GM12878 (cell line): ENCODE results near the gene MITF. TPM values are rescaled to one million over a fixed set of nuclear protein-coding genes. Genes with fewer than 3 reads are reported as not detected.

Source experiments
- ATAC-seq: fragments of 200-7000 bp; cut with Tn5 transposase; 3 replicates; pipeline ENCODE4 v1.9.1; 2020; ENCODE audit warnings: mild to moderate bottlenecking, moderate library complexity
- BruUV-seq: library from RNA; stranded (reverse); fragments of 400-500 nt; replicated peaks from 2 replicates; lab custom pipeline; 2021; lab: Mats Ljungman, UMichigan
- CTCF ChIA-PET: fragments of 300-600 bp; sonication (Branson Sonifier 250); formaldehyde crosslinking; extraction: SDS; loops from one replicate; lab custom pipeline; 2021; ENCODE audit warnings: inconsistent platforms; lab: Yijun Ruan, JAX
- POLR2A ChIA-PET: fragments of 350-600 bp; formaldehyde crosslinking; extraction: SDS; loops from one replicate; lab custom pipeline; 2021; ENCODE audit warnings: inconsistent platforms; lab: Charles Lee
- RAD21 ChIA-PET: fragments of 300-600 bp; sonication (Branson Sonifier 250); formaldehyde crosslinking; loops from one replicate; lab custom pipeline; 2023; ENCODE audit warnings: antibody characterized with exemption; ENCODE audit not compliant: unreplicated experiment; lab: Charles Lee
- SMC1A ChIA-PET: fragments of 300-600 bp; sonication (Branson Sonifier 250); formaldehyde crosslinking; loops from one replicate; lab custom pipeline; 2023; ENCODE audit not compliant: unreplicated experiment, uncharacterized antibody; lab: Charles Lee
- DNase-seq: peaks from one replicate; pipeline ENCODE4 v3.0.0-alpha.2; 2011; ENCODE audit warnings: low read depth, low spot score
- FAIRE-seq: peaks from 3 replicates; lab custom pipeline; 2011; peaks lifted over from hg19 to GRCh38; lab: Jason Lieb, UNC
- H2AFZ ChIP-seq: 2 replicates; pipeline ENCODE4 v1.6.0; 2011; ENCODE audit warnings: low read depth, low read length, control low read depth; ENCODE audit not compliant: control insufficient read depth
- H3K27ac ChIP-seq: 2 replicates; pipeline ENCODE4 v1.5.1; 2011; ENCODE audit warnings: control low read depth; ENCODE audit not compliant: control insufficient read depth, insufficient read depth
- H3K27me3 ChIP-seq, 2 experiments: replicated peaks in 1 of 2; 2 replicates each; pipeline versions ENCODE4 v1.6.0 to v1.6.1; 2011; ENCODE audit warnings: low read length in 1 of 2; ENCODE audit not compliant: control insufficient read depth in 2 of 2, insufficient read depth in 2 of 2
- H3K36me3 ChIP-seq, 2 experiments: 2 replicates each; pipeline ENCODE4 v1.5.1; 2011; ENCODE audit warnings: low read length in 1 of 2; ENCODE audit not compliant: control insufficient read depth in 2 of 2, insufficient read depth in 2 of 2
- H3K4me1 ChIP-seq: 2 replicates; pipeline ENCODE4 v1.6.1; 2011; ENCODE audit warnings: mild to moderate bottlenecking, low read length, moderate library complexity, mixed read lengths; ENCODE audit not compliant: control insufficient read depth, insufficient read depth
- H3K4me2 ChIP-seq: 2 replicates; pipeline ENCODE4 v1.6.0; 2011; ENCODE audit warnings: control low read depth; ENCODE audit not compliant: control insufficient read depth, insufficient read depth
- H3K4me3 ChIP-seq: fragments of 200-600 bp; sonication (generic); 2 replicates; pipeline ENCODE4 v1.5.1; 2016
- H3K79me2 ChIP-seq: 2 replicates; pipeline ENCODE4 v1.6.0; 2011; ENCODE audit warnings: low read length; ENCODE audit not compliant: control insufficient read depth, insufficient read depth
- H3K9ac ChIP-seq: 2 replicates; pipeline ENCODE4 v1.8.0; 2011; ENCODE audit warnings: low read length, control low read depth, mixed read lengths; ENCODE audit not compliant: control insufficient read depth, insufficient read depth
- H3K9me3 ChIP-seq: replicated peaks from 3 replicates; pipeline ENCODE4 v1.5.1; 2011; ENCODE audit warnings: mild to moderate bottlenecking, low read length; ENCODE audit not compliant: control insufficient read depth, insufficient read depth
- H4K20me1 ChIP-seq: 2 replicates; pipeline ENCODE4 v1.6.0; 2011; ENCODE audit not compliant: control insufficient read depth, insufficient read depth
- CEBPB ChIP-seq, 2 experiments: fragments of 150-350 bp in 1 of 2; IDR thresholded peaks; 2 replicates each; pipeline ENCODE4 v1.6.1; 2012 to 2014; ENCODE audit warnings: low read depth in 2 of 2, low read length in 2 of 2, borderline replicate concordance in 1 of 2, inconsistent platforms in 1 of 2
- DPF2 ChIP-seq: fragments of 450-650 bp; IDR thresholded peaks from 2 replicates; pipeline ENCODE4 v1.6.1; 2017; ENCODE audit warnings: mild to moderate bottlenecking
- FOXK2 ChIP-seq: fragments of 450-650 bp; IDR thresholded peaks from 2 replicates; pipeline ENCODE4 v1.6.1; 2017; ENCODE audit warnings: mild to moderate bottlenecking, moderate library complexity
- RBBP5 ChIP-seq: fragments of 200-600 bp; sonication (generic); conservative IDR thresholded peaks from 2 replicates; pipeline ENCODE4 v1.6.1; 2016
- SUPT20H ChIP-seq: IDR thresholded peaks from 2 replicates; pipeline ENCODE4 v1.6.1; 2011; ENCODE audit warnings: low read depth, mild to moderate bottlenecking, low read length, moderate library complexity, borderline replicate concordance; ENCODE audit not compliant: control insufficient read depth
- WGBS: methylation state at CpG from one replicate; pipeline ENCODE4 v1.1.6; 2016; ENCODE audit warnings: low lambda C conversion rate; ENCODE audit not compliant: insufficient replicate concordance, insufficient coverage; ENCODE audit errors: missing lambda C conversion rate; 5-methylcytosine and 5-hydroxymethylcytosine counted together
- in situ Hi-C: fragments of 300-500 bp; cut with MboI; formaldehyde crosslinking; loops from 9 replicates; pipeline ENCODE4 v1.14.3; 2018; ENCODE audit warnings: mixed read lengths
- intact Hi-C: fragments of 100-400 bp; cut with micrococcal nuclease; formaldehyde crosslinking; loops from one replicate; pipeline ENCODE4 v1.14.2; 2022; ENCODE audit not compliant: unreplicated experiment
- polyA plus RNA-seq, 11 experiments: library from polyadenylated mRNA; depleted of rRNA in 4 of 11; unstranded in 6 of 11; stranded (reverse) in 5 of 11; fragments of >200 nt; fragmentation: Nextera tagmentation in 4 of 11; fragmentation: Illumina TruSeq in 1 of 11; extraction: Ambion mirVana in 4 of 11; extraction: Trizol in 1 of 11; gene quantifications; 1 replicate in 1 of 11; 2 replicates in 10 of 11; pipeline versions ENCODE4 v1.2.1 to v1.2.3, GENCODE V29; 2011 to 2016; ENCODE audit warnings: inconsistent platforms in 2 of 11, missing spikeins in 2 of 11, low read depth in 1 of 11
- total RNA-seq, 4 experiments: library from RNA; depleted of rRNA in 3 of 4; stranded (reverse); fragments of >200 nt in 3 of 4; fragmentation: Illumina TruSeq in 1 of 4; extraction: Trizol in 1 of 4; gene quantifications; 2 replicates each; pipeline versions ENCODE4 v1.2.1 to v1.2.3, GENCODE V29; 2013 to 2021
- TF ChIP-seq, protein P1 (sequence below), 3 experiments: IDR thresholded peaks in 2 of 3; conservative IDR thresholded peaks in 1 of 3; 2 replicates each; pipeline ENCODE4 v1.5.1; 2011; ENCODE audit warnings: low read depth in 3 of 3, low read length in 3 of 3, mild to moderate bottlenecking in 3 of 3, control low read depth in 2 of 3, moderate library complexity in 2 of 3, inconsistent platforms in 1 of 3, mixed read lengths in 1 of 3; ENCODE audit not compliant: control insufficient read depth in 2 of 3, insufficient read depth in 1 of 3; ENCODE audit errors: extremely low read depth in 1 of 3
- TF ChIP-seq, protein P2 (sequence below): IDR thresholded peaks from 2 replicates; pipeline ENCODE4 v1.6.1; 2011; ENCODE audit warnings: mild to moderate bottlenecking, low read depth, low read length, moderate library complexity; ENCODE audit not compliant: insufficient replicate concordance
- TF ChIP-seq, protein P3 (sequence below): IDR thresholded peaks from 2 replicates; pipeline ENCODE4 v1.6.1; 2012; ENCODE audit warnings: mild to moderate bottlenecking, low read depth, low read length

The MITF gene
- total and polyA plus RNA-seq, 10 of the 15 experiments (the other 5 are each of a cell fraction or from before 2014, with no cell fraction given), result under 0.01 to 0.90 (median 0.06) TPM; not detected in 3

DNA sequence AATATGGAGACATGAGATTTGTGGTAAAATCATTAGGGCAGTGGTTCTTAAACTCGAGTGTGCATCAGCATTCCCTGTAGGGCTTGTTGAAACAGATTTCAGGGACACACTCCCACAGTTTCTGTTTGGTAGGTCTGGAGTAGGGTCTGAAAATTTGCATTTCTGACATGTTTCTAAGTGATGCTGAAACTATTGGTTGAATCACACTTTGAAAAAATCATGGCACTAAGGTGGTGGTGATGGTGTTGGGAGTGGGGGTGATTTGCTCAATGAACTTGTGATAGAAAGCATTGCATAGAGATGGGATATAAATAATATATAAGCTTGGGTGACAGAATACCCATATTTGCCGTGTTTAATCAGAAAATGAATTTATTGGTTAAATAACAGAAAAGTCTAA is 11.3 kb downstream of the MITF start:
- Histone ChIP-seq H3K9ac (no peak overlapping the region), H3K36me3 (no peaks in the 10 kb centered on the region), H3K27me3 (no peaks in the 10 kb centered on the region; a peak in 1 of 4 replicates), H4K20me1 (no peaks in the 10 kb centered on the region), H3K4me1 (no peaks in the 10 kb centered on the region), H3K79me2 (no peaks in the 10 kb centered on the region), H3K4me3 (no peak overlapping the region), H3K4me2 (no peak overlapping the region), H3K9me3 (no peaks in the 10 kb centered on the region), H2AFZ (no peak overlapping the region), H3K27ac (no peak overlapping the region)
- BruUV-seq, result no TSS peak
- ChIA-PET SMC1A (interaction anchor here (1.4 kb wide), 1 partner anchor 14 kb away, joined by 3 read pairs; no protein-coding TSS in a partner anchor), POLR2A (no interaction called here), CTCF (no interaction called here), RAD21 (no interaction called here)
- ATAC-seq, result no peak
- intact Hi-C loops, result no loop called here
- 17% methylated on average over 2 of the region's 2 CpGs for WGBS
- in situ Hi-C loops, result no loop called here
- DNase-seq, result no peak
- TF ChIP-seq DPF2 (no peak), FOXK2 (no peak)
- TF ChIP-seq, protein P1, sequence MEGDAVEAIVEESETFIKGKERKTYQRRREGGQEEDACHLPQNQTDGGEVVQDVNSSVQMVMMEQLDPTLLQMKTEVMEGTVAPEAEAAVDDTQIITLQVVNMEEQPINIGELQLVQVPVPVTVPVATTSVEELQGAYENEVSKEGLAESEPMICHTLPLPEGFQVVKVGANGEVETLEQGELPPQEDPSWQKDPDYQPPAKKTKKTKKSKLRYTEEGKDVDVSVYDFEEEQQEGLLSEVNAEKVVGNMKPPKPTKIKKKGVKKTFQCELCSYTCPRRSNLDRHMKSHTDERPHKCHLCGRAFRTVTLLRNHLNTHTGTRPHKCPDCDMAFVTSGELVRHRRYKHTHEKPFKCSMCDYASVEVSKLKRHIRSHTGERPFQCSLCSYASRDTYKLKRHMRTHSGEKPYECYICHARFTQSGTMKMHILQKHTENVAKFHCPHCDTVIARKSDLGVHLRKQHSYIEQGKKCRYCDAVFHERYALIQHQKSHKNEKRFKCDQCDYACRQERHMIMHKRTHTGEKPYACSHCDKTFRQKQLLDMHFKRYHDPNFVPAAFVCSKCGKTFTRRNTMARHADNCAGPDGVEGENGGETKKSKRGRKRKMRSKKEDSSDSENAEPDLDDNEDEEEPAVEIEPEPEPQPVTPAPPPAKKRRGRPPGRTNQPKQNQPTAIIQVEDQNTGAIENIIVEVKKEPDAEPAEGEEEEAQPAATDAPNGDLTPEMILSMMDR (IDR thresholded peaks at IDR 0.05 in 2 of 3, conservative IDR thresholded peaks at IDR 0.05 in 1 of 3; ENCODE audit: control insufficient read depth in 2 of 3, extremely low read depth in 1 of 3, insufficient read depth in 1 of 3, low read depth in 3 of 3, low read length in 3 of 3), result no peak
- FAIRE-seq, result no peak

DNA sequence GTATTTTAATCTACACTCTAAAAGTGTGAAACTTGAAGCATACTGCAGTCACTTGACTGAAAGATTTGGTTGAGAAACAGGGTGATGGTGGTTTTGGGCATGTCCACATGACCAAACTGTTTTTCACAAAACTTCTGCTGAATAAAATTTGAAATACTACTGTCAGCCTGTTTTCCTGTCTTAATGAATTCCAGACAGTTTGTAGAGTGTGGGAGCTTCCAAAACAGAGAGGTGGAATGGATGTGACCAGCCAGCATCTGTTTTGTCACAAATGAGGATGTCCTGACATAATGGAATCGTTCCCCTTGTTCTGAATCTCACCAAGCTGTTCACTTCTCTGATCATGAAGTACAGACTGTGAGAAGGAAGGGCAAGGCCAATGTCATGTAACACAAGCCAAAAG is 11.8 kb downstream of the MITF start:
- H4K20me1 ChIP-seq, result no peaks in the 10 kb centered on the region
- H3K9me3 ChIP-seq, result no peaks in the 10 kb centered on the region
- no peaks in the 10 kb centered on the region for H3K4me1 ChIP-seq
- in situ Hi-C loops (no loop called here), intact Hi-C loops (no loop called here)
- H3K79me2 ChIP-seq, result no peaks in the 10 kb centered on the region
- H2AFZ ChIP-seq, result no peak overlapping the region
- H3K36me3 ChIP-seq, result no peaks in the 10 kb centered on the region
- DNase-seq (no peak), ATAC-seq (no peak), FAIRE-seq (no peak)
- H3K4me2 ChIP-seq, result no peak overlapping the region
- no peak overlapping the region for H3K9ac ChIP-seq
- ChIA-PET RAD21 (no interaction called here), CTCF (no interaction called here), POLR2A (no interaction called here), SMC1A (no interaction called here)
- H3K27me3 ChIP-seq, result no peaks in the 10 kb centered on the region
- WGBS, result 0% methylated on average over 1 of the region's 1 CpG
- no peak overlapping the region for H3K27ac ChIP-seq
- BruUV-seq, result no TSS peak
- no peak overlapping the region for H3K4me3 ChIP-seq
- TF ChIP-seq, protein P2, sequence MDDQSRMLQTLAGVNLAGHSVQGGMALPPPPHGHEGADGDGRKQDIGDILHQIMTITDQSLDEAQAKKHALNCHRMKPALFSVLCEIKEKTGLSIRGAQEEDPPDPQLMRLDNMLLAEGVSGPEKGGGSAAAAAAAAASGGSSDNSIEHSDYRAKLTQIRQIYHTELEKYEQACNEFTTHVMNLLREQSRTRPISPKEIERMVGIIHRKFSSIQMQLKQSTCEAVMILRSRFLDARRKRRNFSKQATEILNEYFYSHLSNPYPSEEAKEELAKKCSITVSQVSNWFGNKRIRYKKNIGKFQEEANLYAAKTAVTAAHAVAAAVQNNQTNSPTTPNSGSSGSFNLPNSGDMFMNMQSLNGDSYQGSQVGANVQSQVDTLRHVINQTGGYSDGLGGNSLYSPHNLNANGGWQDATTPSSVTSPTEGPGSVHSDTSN, result no peak
- TF ChIP-seq, protein P3, sequence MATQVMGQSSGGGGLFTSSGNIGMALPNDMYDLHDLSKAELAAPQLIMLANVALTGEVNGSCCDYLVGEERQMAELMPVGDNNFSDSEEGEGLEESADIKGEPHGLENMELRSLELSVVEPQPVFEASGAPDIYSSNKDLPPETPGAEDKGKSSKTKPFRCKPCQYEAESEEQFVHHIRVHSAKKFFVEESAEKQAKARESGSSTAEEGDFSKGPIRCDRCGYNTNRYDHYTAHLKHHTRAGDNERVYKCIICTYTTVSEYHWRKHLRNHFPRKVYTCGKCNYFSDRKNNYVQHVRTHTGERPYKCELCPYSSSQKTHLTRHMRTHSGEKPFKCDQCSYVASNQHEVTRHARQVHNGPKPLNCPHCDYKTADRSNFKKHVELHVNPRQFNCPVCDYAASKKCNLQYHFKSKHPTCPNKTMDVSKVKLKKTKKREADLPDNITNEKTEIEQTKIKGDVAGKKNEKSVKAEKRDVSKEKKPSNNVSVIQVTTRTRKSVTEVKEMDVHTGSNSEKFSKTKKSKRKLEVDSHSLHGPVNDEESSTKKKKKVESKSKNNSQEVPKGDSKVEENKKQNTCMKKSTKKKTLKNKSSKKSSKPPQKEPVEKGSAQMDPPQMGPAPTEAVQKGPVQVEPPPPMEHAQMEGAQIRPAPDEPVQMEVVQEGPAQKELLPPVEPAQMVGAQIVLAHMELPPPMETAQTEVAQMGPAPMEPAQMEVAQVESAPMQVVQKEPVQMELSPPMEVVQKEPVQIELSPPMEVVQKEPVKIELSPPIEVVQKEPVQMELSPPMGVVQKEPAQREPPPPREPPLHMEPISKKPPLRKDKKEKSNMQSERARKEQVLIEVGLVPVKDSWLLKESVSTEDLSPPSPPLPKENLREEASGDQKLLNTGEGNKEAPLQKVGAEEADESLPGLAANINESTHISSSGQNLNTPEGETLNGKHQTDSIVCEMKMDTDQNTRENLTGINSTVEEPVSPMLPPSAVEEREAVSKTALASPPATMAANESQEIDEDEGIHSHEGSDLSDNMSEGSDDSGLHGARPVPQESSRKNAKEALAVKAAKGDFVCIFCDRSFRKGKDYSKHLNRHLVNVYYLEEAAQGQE, result no peak
- no peak for TF ChIP-seq RBBP5
- no peak for TF ChIP-seq SUPT20H
- no peak for TF ChIP-seq CEBPB (IDR thresholded peaks at IDR 0.05; ENCODE audit: borderline replicate concordance in 1 of 2, low read depth in 2 of 2, low read length in 2 of 2)
